Fibroblast of lung (primary cell): ENCODE data around the gene HTT. TPM values are rescaled to one million over a fixed set of nuclear protein-coding genes. Genes with fewer than 3 reads are reported as not detected.

Source experiments
- DNase-seq, 2 donors: peaks; one replicate each; pipeline versions ENCODE4 v3.0.0 to v3.0.0-alpha.2; 2010; ENCODE audit warnings: low read depth in 2 of 2
- H2AFZ ChIP-seq: 2 replicates; pipeline ENCODE4 v1.5.1; 2012; ENCODE audit warnings: low read length, control low read depth, inconsistent platforms
- H3K27ac ChIP-seq: 2 replicates; pipeline ENCODE4 v1.5.1; 2011; ENCODE audit warnings: low read length, control low read depth; ENCODE audit not compliant: insufficient read depth
- H3K27me3 ChIP-seq: 2 replicates; pipeline ENCODE4 v1.5.1; 2011; ENCODE audit warnings: mild to moderate bottlenecking, low read length; ENCODE audit not compliant: control insufficient read depth, insufficient read depth
- H3K36me3 ChIP-seq: 2 replicates; pipeline ENCODE4 v1.5.1; 2011; ENCODE audit warnings: low read length; ENCODE audit not compliant: control insufficient read depth, insufficient read depth
- H3K4me1 ChIP-seq: 2 replicates; pipeline ENCODE4 v1.5.1; 2011; ENCODE audit warnings: low read length; ENCODE audit not compliant: control insufficient read depth, insufficient read depth; ENCODE audit errors: extremely low read depth
- H3K4me2 ChIP-seq: 2 replicates; pipeline ENCODE4 v1.5.1; 2011; ENCODE audit warnings: low read length, control low read depth; ENCODE audit not compliant: insufficient read depth; ENCODE audit errors: extremely low read depth
- H3K4me3 ChIP-seq, 4 experiments: fragments of 200-600 bp in 1 of 4; sonication (generic) in 1 of 4; replicated peaks in 1 of 4; 2 replicates each; pipeline ENCODE4 v1.5.1; 2011 to 2016; ENCODE audit warnings: low read length in 4 of 4, low read depth in 3 of 4, mild to moderate bottlenecking in 3 of 4, control low read depth in 2 of 4, inconsistent platforms in 1 of 4, mixed read lengths in 1 of 4; ENCODE audit not compliant: insufficient read depth in 1 of 4; ENCODE audit errors: control extremely low read depth in 1 of 4
- H3K79me2 ChIP-seq: 2 replicates; pipeline ENCODE4 v1.5.1; 2012; ENCODE audit warnings: mild to moderate bottlenecking, low read length, inconsistent platforms; ENCODE audit not compliant: control insufficient read depth, insufficient read depth
- H3K9ac ChIP-seq: 2 replicates; pipeline ENCODE4 v1.5.1; 2011; ENCODE audit warnings: mild to moderate bottlenecking, low read length, control low read depth; ENCODE audit not compliant: insufficient read depth
- H3K9me3 ChIP-seq: 2 replicates; pipeline ENCODE4 v1.5.1; 2012; ENCODE audit warnings: low read depth, low read length; ENCODE audit not compliant: control insufficient read depth, insufficient read depth
- H4K20me1 ChIP-seq: 2 replicates; pipeline ENCODE4 v1.5.1; 2011; ENCODE audit warnings: low read length; ENCODE audit not compliant: control insufficient read depth, insufficient read depth; ENCODE audit errors: extremely low read depth
- EZH2 ChIP-seq: IDR thresholded peaks from 2 replicates; pipeline ENCODE4 v1.5.1; 2012; ENCODE audit warnings: low read length, control low read depth, mild to moderate bottlenecking; ENCODE audit errors: missing control alignments
- polyA plus RNA-seq, 2 donors: library from polyadenylated mRNA; depleted of rRNA in 1 of 2; stranded (reverse) in 1 of 2; unstranded in 1 of 2; fragments of >200 nt; gene quantifications; 2 replicates each; pipeline ENCODE4 v1.2.1, GENCODE V29; 2011 to 2012; ENCODE audit warnings: missing spikeins in 1 of 2
- total RNA-seq: library from RNA; depleted of rRNA; stranded (reverse); fragments of >200 nt; gene quantifications from 2 replicates; pipeline ENCODE4 v1.2.1, GENCODE V29; 2014
- TF ChIP-seq, protein P1 (sequence below), 2 donors: IDR thresholded peaks in 1 of 2; conservative IDR thresholded peaks in 1 of 2; 1 replicate in 1 of 2; 2 replicates in 1 of 2; pipeline ENCODE4 v1.5.1; 2011 to 2012; ENCODE audit warnings: low read length in 2 of 2, control low read depth in 1 of 2, inconsistent platforms in 1 of 2, low read depth in 1 of 2, mild to moderate bottlenecking in 1 of 2

HTT gene
- total and polyA plus RNA-seq, 2 donors (not counting 1 experiment from before 2014, with no cell fraction given) = 13.2 to 41.8 TPM

DNA sequence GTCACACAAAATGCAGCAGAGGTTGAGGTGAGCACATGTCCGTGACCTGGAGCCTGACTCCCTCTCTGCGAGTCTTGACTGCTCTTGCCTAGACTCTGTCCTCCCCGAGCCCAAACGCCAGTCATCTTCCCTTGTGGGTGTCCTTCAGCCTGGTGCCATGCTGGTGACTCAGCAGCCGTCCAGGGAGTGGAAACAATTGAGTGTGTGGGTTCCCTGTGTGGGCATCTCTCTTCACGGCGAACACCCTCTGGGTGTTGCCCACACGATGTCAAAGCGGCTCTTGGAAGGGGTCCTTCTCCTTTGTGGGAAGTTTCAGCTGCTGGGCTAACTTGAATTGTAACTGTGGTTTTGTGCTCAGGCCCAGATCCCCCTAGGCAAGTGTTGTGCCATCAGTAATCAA is 157.0 kb downstream of the HTT start:
- Histone ChIP-seq H3K27me3 (no peaks in the 10 kb centered on the region), H3K4me2 (no peak overlapping the region), H3K27ac (no peak overlapping the region), H3K9ac (no peak overlapping the region), H3K9me3 (no peaks in the 10 kb centered on the region), H2AFZ (no peak overlapping the region), H3K79me2 (no peaks in the 10 kb centered on the region), H3K4me3 (no peak overlapping the region), H4K20me1 (no peaks in the 10 kb centered on the region), H3K4me1 (no peaks in the 10 kb centered on the region), H3K36me3 (peaks cover 31% of the 10 kb centered on the region)
- TF ChIP-seq, protein P1, sequence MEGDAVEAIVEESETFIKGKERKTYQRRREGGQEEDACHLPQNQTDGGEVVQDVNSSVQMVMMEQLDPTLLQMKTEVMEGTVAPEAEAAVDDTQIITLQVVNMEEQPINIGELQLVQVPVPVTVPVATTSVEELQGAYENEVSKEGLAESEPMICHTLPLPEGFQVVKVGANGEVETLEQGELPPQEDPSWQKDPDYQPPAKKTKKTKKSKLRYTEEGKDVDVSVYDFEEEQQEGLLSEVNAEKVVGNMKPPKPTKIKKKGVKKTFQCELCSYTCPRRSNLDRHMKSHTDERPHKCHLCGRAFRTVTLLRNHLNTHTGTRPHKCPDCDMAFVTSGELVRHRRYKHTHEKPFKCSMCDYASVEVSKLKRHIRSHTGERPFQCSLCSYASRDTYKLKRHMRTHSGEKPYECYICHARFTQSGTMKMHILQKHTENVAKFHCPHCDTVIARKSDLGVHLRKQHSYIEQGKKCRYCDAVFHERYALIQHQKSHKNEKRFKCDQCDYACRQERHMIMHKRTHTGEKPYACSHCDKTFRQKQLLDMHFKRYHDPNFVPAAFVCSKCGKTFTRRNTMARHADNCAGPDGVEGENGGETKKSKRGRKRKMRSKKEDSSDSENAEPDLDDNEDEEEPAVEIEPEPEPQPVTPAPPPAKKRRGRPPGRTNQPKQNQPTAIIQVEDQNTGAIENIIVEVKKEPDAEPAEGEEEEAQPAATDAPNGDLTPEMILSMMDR (conservative IDR thresholded peaks at IDR 0.05 in 1 of 2, IDR thresholded peaks at IDR 0.05 in 1 of 2; ENCODE audit: low read depth in 1 of 2, low read length in 2 of 2) = no peak
- no peak for TF ChIP-seq EZH2
- peak in 1 of 2 donors; percentile 23 for DNase-seq

DNA sequence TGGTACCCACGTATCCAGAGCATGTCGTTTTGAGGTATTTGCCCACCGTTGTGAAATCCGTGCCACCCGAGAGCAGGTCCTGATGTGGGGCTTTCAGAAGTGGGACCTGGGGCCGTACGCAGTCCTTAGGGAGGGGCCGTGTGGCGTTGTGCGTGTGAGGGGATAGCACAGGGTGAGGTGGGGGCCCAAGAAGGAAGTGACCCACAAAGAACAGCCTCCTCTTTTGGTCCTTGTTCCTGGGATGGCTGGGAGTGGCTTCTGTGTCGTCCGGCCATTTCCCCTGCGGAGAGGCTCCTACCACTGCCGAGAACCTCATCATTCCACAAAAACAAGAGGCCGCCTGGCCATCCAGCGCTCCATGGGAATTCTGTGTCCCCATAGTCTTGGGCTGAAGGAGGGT is 157.5 kb downstream of the HTT start:
- Histone ChIP-seq H3K4me3 (no peak overlapping the region), H3K9ac (no peak overlapping the region), H4K20me1 (no peaks in the 10 kb centered on the region), H3K4me1 (no peaks in the 10 kb centered on the region), H3K9me3 (no peaks in the 10 kb centered on the region), H3K4me2 (no peak overlapping the region), H3K79me2 (no peaks in the 10 kb centered on the region), H3K36me3 (peaks cover 31% of the 10 kb centered on the region), H3K27ac (no peak overlapping the region), H3K27me3 (no peaks in the 10 kb centered on the region), H2AFZ (no peak overlapping the region)
- no peak for DNase-seq
- TF ChIP-seq, protein P1 (conservative IDR thresholded peaks at IDR 0.05 in 1 of 2, IDR thresholded peaks at IDR 0.05 in 1 of 2; ENCODE audit: low read depth in 1 of 2, low read length in 2 of 2) = no peak
- no peak for TF ChIP-seq EZH2

DNA sequence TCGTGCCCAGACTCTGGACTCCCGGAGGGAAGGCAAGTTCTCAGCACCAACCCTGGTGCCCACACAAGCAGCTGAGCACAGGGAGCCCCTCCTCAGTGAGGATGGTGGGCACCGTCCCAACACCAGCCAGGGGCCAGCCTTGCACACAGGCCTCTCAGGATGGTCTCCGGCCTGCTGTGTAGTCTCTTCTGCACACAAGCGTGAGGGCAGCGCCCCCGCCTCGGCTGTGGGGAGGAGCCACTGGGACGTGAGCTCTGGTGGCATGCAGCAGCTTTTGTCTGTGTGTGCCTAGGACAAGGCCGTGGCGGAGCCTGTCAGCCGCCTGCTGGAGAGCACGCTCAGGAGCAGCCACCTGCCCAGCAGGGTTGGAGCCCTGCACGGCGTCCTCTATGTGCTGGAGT is 158.4 kb downstream of the HTT start:
- Histone ChIP-seq H4K20me1 (no peaks in the 10 kb centered on the region), H3K27me3 (no peaks in the 10 kb centered on the region), H3K4me2 (no peak overlapping the region), H3K27ac (no peak overlapping the region), H3K79me2 (no peaks in the 10 kb centered on the region), H3K4me3 (no peak overlapping the region), H3K4me1 (no peaks in the 10 kb centered on the region), H3K36me3 (peaks cover 31% of the 10 kb centered on the region), H2AFZ (no peak overlapping the region), H3K9me3 (no peaks in the 10 kb centered on the region), H3K9ac (no peak overlapping the region)
- no peak for DNase-seq
- TF ChIP-seq, protein P1 (conservative IDR thresholded peaks at IDR 0.05 in 1 of 2, IDR thresholded peaks at IDR 0.05 in 1 of 2; ENCODE audit: low read depth in 1 of 2, low read length in 2 of 2) = no peak
- TF ChIP-seq EZH2 = no peak
